ENCODE measurements around the gene EZR. TPM values are rescaled to one million over a fixed set of nuclear protein-coding genes. Genes with fewer than 3 reads are reported as not detected.

Gene EZR
- total and polyA plus RNA-seq, 9 of the 15 experiments (the other 6 are each of a cell fraction or from before 2014, with no cell fraction given) = 36.5 to 162 (median 104) TPM

DNA sequence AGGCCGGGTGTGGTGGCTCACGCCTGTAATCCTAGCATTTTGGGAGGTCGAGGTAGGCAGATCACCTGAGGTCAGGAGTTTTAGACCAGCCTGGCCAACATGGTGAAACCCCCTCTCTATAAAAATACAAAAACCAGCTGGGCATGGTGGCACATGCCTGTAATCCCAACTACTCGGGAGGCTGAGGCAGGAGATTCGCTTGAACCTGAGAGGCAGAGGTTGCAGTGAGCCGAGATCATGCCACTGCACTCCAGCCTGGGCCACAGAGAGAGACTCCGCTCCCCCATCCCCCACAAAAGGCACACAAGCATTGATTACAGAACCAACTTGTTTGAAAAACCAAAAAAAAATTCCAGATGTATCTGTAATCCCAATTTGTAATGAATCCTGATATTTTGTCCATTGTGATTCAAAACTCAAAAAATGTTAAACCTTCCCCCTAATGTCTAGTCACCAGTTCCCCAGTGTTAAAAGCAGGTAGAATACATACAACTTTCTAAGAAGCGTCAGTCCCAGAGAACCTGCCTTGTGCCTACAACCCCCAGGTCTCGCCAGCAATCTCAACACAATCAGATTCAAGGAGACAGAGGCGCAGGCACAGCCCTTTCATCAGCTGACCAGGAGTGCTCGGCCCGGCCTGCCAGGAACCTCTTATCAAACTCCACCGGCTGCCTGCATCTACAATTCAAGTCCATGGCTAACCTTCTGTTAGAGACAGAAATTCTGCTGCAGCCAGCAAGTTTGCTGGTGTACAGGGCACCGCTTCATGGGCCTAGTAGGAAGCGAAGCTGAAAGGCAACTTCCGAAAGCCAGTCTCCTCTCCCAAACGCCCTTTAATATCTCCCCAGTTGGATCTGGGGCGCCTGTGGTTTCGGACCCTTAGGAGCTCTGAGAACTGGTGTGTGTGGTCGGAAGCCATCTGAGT, 2.1 kb downstream of the EZR start (continued):
- 0 out of 2 replicates have a peak, but pooled peaks have one; percentile 73 for TF ChIP-seq STAT6 (CRISPR knock-in tag; IDR thresholded peaks at IDR 0.05)
- TF ChIP-seq MAFF (IDR thresholded peaks at IDR 0.05; ENCODE audit: low read length) = peak; percentile 60
- TF ChIP-seq ZNF766 (CRISPR knock-in tag; conservative IDR thresholded peaks at IDR 0.05) = no peak
- TF ChIP-seq, protein P1, sequence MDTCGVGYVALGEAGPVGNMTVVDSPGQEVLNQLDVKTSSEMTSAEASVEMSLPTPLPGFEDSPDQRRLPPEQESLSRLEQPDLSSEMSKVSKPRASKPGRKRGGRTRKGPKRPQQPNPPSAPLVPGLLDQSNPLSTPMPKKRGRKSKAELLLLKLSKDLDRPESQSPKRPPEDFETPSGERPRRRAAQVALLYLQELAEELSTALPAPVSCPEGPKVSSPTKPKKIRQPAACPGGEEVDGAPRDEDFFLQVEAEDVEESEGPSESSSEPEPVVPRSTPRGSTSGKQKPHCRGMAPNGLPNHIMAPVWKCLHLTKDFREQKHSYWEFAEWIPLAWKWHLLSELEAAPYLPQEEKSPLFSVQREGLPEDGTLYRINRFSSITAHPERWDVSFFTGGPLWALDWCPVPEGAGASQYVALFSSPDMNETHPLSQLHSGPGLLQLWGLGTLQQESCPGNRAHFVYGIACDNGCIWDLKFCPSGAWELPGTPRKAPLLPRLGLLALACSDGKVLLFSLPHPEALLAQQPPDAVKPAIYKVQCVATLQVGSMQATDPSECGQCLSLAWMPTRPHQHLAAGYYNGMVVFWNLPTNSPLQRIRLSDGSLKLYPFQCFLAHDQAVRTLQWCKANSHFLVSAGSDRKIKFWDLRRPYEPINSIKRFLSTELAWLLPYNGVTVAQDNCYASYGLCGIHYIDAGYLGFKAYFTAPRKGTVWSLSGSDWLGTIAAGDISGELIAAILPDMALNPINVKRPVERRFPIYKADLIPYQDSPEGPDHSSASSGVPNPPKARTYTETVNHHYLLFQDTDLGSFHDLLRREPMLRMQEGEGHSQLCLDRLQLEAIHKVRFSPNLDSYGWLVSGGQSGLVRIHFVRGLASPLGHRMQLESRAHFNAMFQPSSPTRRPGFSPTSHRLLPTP (IDR thresholded peaks at IDR 0.05; ENCODE audit: borderline replicate concordance, extremely low read depth, insufficient read length) = no peak
- peak; percentile 87 for TF ChIP-seq MYNN (IDR thresholded peaks at IDR 0.05)
- no peak for TF ChIP-seq MYNN (CRISPR knock-in tag; IDR thresholded peaks at IDR 0.05)
- TF ChIP-seq SIN3A (IDR thresholded peaks at IDR 0.05; ENCODE audit: borderline replicate concordance in 2 of 2, control insufficient read depth in 1 of 2, low read depth in 2 of 2, low read length in 2 of 2) = peak; percentile 47 to 86; a peak in 2 of 4 replicates
- TF ChIP-seq BACH1 (tag; IDR thresholded peaks at IDR 0.05) = no peak
- TF ChIP-seq RAD51 (IDR thresholded peaks at IDR 0.05; ENCODE audit: borderline replicate concordance, low read depth) = peak; percentile 80
- peak; percentile 89 for TF ChIP-seq DPF2 (IDR thresholded peaks at IDR 0.05)
- TF ChIP-seq ZNF282 (CRISPR knock-in tag; IDR thresholded peaks at IDR 0.05) = no peak
- TF ChIP-seq, protein P2, sequence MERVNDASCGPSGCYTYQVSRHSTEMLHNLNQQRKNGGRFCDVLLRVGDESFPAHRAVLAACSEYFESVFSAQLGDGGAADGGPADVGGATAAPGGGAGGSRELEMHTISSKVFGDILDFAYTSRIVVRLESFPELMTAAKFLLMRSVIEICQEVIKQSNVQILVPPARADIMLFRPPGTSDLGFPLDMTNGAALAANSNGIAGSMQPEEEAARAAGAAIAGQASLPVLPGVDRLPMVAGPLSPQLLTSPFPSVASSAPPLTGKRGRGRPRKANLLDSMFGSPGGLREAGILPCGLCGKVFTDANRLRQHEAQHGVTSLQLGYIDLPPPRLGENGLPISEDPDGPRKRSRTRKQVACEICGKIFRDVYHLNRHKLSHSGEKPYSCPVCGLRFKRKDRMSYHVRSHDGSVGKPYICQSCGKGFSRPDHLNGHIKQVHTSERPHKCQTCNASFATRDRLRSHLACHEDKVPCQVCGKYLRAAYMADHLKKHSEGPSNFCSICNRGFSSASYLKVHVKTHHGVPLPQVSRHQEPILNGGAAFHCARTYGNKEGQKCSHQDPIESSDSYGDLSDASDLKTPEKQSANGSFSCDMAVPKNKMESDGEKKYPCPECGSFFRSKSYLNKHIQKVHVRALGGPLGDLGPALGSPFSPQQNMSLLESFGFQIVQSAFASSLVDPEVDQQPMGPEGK (CRISPR knock-in tag; IDR thresholded peaks at IDR 0.05; ENCODE audit: borderline replicate concordance) = no peak
- TF ChIP-seq HDAC8 (tag; IDR thresholded peaks at IDR 0.05) = peak; percentile 19; the same call in 1 of the 2 replicates
- TF ChIP-seq NFRKB (IDR thresholded peaks at IDR 0.05; ENCODE audit: low read depth) = no peak
- TF ChIP-seq SLC30A9 (CRISPR knock-in tag; IDR thresholded peaks at IDR 0.05) = no peak
- no peak for TF ChIP-seq HEY1 (CRISPR knock-in tag; IDR thresholded peaks at IDR 0.05; ENCODE audit: borderline replicate concordance)
- TF ChIP-seq NFYB (IDR thresholded peaks at IDR 0.05; ENCODE audit: extremely low read depth, insufficient read length) = no peak
- peak; percentile 38 for TF ChIP-seq ATF7 (IDR thresholded peaks at IDR 0.05)
